ENCODE data around the gene GUCY1A1.

GUCY1A1 gene

DNA sequence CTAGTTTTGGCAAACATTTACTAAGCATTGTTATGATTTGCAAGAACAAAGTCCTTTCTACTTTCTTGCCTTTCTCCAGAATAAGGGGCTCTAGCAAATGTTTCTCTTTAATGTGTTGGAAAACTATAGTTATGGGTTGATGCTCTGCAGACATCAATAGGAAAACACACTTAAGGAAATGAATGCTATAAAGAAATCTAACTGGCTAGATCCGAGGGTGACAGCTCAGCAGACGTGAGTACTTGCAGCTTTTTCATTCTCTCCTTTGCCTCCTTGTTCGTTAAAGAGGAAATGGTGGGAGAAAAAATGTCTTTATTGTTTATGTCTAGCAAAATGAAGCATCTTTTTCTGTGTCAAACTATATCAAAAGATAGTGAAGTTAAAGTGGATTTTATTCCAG lies 98.5 kb downstream of the GUCY1A1 start:
- Histone ChIP-seq H3K9me3 (ENCODE audit: severe bottlenecking) (no peaks in the 10 kb centered on the region), H3K27me3 (ENCODE audit: insufficient read depth, poor library complexity, severe bottlenecking) (no peaks in the 10 kb centered on the region), H3K4me3 (ENCODE audit: severe bottlenecking) (no peak overlapping the region), H3K4me1 (ENCODE audit: insufficient read depth, poor library complexity, severe bottlenecking) (no peaks in the 10 kb centered on the region), H3K27ac (ENCODE audit: poor library complexity, severe bottlenecking) (no peak overlapping the region), H3K36me3 (ENCODE audit: low read depth) (no peaks in the 10 kb centered on the region)
- DNase-seq (ENCODE audit: low spot score) (no peak), ATAC-seq (ENCODE audit: low read depth) (no peak)
- TF ChIP-seq, protein P1, sequence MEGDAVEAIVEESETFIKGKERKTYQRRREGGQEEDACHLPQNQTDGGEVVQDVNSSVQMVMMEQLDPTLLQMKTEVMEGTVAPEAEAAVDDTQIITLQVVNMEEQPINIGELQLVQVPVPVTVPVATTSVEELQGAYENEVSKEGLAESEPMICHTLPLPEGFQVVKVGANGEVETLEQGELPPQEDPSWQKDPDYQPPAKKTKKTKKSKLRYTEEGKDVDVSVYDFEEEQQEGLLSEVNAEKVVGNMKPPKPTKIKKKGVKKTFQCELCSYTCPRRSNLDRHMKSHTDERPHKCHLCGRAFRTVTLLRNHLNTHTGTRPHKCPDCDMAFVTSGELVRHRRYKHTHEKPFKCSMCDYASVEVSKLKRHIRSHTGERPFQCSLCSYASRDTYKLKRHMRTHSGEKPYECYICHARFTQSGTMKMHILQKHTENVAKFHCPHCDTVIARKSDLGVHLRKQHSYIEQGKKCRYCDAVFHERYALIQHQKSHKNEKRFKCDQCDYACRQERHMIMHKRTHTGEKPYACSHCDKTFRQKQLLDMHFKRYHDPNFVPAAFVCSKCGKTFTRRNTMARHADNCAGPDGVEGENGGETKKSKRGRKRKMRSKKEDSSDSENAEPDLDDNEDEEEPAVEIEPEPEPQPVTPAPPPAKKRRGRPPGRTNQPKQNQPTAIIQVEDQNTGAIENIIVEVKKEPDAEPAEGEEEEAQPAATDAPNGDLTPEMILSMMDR (IDR thresholded peaks at IDR 0.05; ENCODE audit: poor library complexity, severe bottlenecking), result no peak

DNA sequence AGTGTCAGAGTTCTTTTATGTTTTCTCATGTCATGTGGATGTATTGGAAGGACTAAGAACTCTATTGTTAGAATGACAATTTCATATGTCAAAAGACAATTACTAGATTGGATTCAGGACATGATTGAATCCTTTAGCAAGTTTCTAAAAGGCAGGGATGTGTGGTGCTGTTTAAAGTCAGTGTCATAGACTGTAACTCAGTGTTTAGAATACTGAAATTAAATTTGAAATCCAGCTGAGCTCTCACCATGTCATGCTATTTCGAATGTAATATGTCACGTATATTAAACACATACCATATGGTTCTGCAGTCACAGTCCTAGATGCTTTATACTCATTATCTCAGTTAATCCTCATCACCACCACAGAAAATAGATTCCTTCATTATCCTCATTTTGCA lies 100.0 kb downstream of the GUCY1A1 start:
- H3K9me3 ChIP-seq (ENCODE audit: severe bottlenecking), result no peaks in the 10 kb centered on the region
- H3K36me3 ChIP-seq (ENCODE audit: low read depth), result no peaks in the 10 kb centered on the region
- ATAC-seq (ENCODE audit: low read depth) (no peak), DNase-seq (ENCODE audit: low spot score) (no peak)
- no peaks in the 10 kb centered on the region for H3K27me3 ChIP-seq (ENCODE audit: insufficient read depth, poor library complexity, severe bottlenecking)
- H3K27ac ChIP-seq (ENCODE audit: poor library complexity, severe bottlenecking), result no peak overlapping the region
- no peaks in the 10 kb centered on the region for H3K4me1 ChIP-seq (ENCODE audit: insufficient read depth, poor library complexity, severe bottlenecking)
- TF ChIP-seq, protein P1 (IDR thresholded peaks at IDR 0.05; ENCODE audit: poor library complexity, severe bottlenecking), result no peak
- H3K4me3 ChIP-seq (ENCODE audit: severe bottlenecking), result no peak overlapping the region

DNA sequence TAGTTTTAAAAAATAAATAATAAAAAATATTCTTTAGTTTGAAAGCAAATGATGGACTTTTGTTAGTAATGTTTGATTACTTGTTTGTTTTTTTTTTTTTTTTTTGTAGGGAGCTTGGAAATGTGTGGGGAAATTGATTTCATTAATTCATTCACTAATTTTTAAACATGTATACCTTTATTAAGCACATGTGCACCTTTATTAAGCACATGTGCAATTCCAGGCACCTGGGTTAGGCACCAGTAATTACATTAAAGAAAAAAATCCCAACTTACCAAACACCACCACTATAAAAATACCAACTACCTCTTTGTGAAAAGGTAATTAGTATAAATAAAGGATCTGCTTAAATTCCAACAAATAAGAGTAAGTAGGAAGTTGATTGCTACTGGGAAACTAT lies 101.7 kb downstream of the GUCY1A1 start:
- Histone ChIP-seq H3K9me3 (ENCODE audit: severe bottlenecking) (no peaks in the 10 kb centered on the region), H3K4me1 (ENCODE audit: insufficient read depth, poor library complexity, severe bottlenecking) (no peaks in the 10 kb centered on the region), H3K27ac (ENCODE audit: poor library complexity, severe bottlenecking) (no peak overlapping the region), H3K4me3 (ENCODE audit: severe bottlenecking) (no peak overlapping the region), H3K36me3 (ENCODE audit: low read depth) (no peaks in the 10 kb centered on the region), H3K27me3 (ENCODE audit: insufficient read depth, poor library complexity, severe bottlenecking) (no peaks in the 10 kb centered on the region)
- no peak for DNase-seq (ENCODE audit: low spot score)
- no peak for ATAC-seq (ENCODE audit: low read depth)
- TF ChIP-seq, protein P1 (IDR thresholded peaks at IDR 0.05; ENCODE audit: poor library complexity, severe bottlenecking), result no peak

DNA sequence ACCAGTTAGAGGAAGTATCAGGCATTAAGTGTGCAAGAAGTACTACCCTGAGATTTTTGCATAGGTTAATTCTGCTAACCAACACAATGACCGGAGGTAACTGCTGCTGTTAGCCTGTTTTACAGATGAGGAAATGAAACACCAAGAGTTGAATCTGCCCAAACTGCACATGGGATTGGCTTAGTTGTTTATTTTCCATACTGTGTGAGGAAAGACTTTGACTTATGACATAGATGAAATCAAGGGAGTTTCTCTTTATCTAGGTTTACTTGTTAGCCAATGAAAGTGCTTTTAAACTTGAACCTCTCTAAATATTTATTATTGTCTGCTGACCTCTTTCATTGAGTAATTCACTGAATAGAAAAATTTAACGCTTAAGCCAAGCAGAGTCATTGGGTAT lies 102.4 kb downstream of the GUCY1A1 start:
- no peaks in the 10 kb centered on the region for H3K9me3 ChIP-seq (ENCODE audit: severe bottlenecking)
- DNase-seq (ENCODE audit: low spot score) (no peak), ATAC-seq (ENCODE audit: low read depth) (no peak)

DNA sequence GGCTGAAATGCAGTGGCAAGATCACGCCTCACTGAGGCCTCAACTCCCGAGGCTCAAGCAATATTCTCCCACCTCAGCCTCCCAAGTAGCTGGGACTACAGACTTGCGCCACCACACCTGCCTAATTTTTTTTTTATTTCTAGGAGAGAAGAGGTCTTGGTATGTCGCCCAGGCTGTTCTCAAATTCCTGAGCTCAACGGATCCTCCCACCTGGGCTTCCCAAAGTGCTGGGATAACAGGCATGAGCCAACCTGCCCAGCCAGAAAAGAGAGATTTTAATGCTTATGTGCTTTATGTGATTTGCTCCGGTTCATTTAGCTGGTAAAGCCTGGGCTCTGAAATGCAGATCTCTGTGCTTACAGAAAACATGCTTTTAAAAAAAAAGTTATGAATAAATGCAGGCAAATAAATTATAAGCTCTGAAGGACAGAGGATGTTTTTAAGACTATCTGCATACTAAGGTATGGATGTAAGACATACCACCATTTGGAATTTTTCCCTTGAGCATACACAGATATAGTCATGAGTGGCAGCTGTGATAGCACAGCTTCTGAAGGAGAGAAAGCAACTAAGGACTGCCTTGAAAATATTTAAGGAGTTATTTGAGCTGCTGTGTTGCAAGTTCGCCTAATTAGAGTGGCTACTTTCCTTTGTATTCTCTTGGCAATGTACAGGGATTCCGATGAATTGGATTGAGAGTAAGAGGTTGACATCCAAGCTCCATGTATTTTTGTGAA lies 106.0 kb downstream of the GUCY1A1 start:
- DNase-seq (ENCODE audit: low spot score) (no peak), ATAC-seq (ENCODE audit: low read depth) (no peak)
- H3K9me3 ChIP-seq (ENCODE audit: severe bottlenecking), result no peaks in the 10 kb centered on the region
- H3K4me3 ChIP-seq (ENCODE audit: severe bottlenecking), result no peak overlapping the region
- no peaks in the 10 kb centered on the region for H3K27me3 ChIP-seq (ENCODE audit: insufficient read depth, poor library complexity, severe bottlenecking)
- H3K27ac ChIP-seq (ENCODE audit: poor library complexity, severe bottlenecking), result no peak overlapping the region
- no peaks in the 10 kb centered on the region for H3K36me3 ChIP-seq (ENCODE audit: low read depth)
- TF ChIP-seq, protein P1 (IDR thresholded peaks at IDR 0.05; ENCODE audit: poor library complexity, severe bottlenecking), result no peak
- H3K4me1 ChIP-seq (ENCODE audit: insufficient read depth, poor library complexity, severe bottlenecking), result no peaks in the 10 kb centered on the region

More for the DNA sequence above, 102.4 kb downstream of the GUCY1A1 start:
- TF ChIP-seq, protein P1 (IDR thresholded peaks at IDR 0.05; ENCODE audit: poor library complexity, severe bottlenecking), result no peak
- no peaks in the 10 kb centered on the region for H3K36me3 ChIP-seq (ENCODE audit: low read depth)
- H3K4me1 ChIP-seq (ENCODE audit: insufficient read depth, poor library complexity, severe bottlenecking), result no peaks in the 10 kb centered on the region
- H3K4me3 ChIP-seq (ENCODE audit: severe bottlenecking), result no peak overlapping the region
- H3K27me3 ChIP-seq (ENCODE audit: insufficient read depth, poor library complexity, severe bottlenecking), result no peaks in the 10 kb centered on the region
- no peak overlapping the region for H3K27ac ChIP-seq (ENCODE audit: poor library complexity, severe bottlenecking)

Measured in RWPE2 (cell line).